Stimulated activated CD4-positive, alpha-beta T cell treated with anti-CD3 and anti-CD28 coated beads, TNF-alpha, amount 100 ng/mL, for 4 hours (primary cell): Measurements from ENCODE around the gene R3HCC1L.

Source experiments
- DNase-seq, 3 experiments: peaks; one replicate each; pipeline ENCODE4 v3.0.0-alpha.2; 2020; ENCODE audit warnings: low read depth in 3 of 3

R3HCC1L gene

DNA sequence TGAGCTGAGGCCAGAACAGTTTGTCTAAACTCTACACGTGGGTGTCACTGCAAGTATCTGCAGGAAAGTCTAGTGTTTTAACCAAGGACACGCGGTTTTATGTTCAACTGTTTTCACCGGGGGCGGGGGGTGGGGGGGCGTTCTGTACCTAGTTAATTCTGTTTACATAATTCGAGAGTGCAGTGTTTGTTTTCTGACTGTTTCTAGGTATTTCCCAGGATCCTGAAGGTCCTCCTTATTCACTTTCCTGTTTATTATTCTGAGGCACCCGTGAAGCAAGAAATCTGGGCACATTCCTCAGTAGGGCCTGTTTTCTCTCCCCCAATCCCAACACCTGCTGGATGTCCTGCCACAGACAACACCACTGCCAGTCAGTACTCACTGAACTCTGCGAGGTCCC lies 125.9 kb downstream of the R3HCC1L start:
- DNase-seq = no peak

DNA sequence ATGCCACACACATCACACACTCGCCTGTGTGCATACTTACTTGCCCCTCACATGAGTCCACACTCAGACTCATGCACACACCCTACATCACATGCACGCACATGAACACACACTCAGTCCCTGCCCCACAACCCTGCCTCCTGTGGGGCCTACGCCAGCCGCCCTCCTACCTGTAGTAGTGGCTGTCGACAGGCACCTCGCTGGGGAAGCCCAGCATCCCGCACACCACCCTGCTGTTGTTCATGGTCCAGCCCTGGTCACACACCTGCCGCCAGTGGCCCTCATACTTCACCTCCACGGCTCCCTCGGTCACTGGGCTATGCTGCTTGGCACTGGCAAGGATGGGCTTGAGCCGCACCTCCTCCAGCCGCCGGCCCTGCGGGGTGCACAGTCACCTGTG lies 126.3 kb downstream of the R3HCC1L start:
- DNase-seq = no peak

DNA sequence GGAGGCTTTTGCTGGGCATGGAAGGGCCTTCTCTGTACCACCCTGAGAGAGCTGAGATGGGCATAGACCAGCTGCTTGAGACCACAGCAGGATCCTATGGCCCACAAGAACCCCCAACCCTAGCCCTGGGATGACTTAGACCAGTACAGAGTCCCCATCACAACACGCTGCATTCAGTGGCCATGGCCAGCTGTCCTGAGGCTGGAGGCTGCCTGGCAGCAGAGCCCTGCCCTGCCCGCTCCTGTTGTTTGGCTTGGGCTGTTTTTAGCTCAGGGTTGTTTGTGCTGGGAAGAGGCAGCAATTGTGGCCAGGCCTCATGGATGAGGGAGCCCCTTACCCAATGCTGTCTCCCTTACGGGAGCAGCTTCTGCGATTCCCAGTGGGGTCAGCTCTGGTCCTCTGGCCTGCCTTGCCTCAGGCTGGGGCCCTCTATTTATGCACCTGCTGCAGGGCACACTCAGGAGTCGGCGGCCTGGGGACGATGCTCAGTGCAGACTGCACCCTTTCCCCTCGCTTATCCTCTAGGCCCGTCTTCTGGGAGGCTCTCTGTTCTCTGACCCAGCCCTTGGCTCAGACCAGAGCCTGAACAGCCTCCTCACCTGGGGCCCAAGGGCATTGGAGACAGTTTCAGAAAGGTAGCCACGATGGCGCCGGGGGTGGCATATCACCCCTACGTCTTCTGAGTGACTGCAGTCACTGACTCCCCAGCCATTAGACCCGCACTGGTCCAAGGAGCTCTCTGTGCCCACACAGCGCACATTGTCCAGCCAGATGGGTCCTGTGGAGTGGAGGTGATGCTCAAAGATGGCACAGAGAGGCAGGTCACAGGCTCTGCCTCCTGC lies 127.2 kb downstream of the R3HCC1L start:
- DNase-seq = no peak

DNA sequence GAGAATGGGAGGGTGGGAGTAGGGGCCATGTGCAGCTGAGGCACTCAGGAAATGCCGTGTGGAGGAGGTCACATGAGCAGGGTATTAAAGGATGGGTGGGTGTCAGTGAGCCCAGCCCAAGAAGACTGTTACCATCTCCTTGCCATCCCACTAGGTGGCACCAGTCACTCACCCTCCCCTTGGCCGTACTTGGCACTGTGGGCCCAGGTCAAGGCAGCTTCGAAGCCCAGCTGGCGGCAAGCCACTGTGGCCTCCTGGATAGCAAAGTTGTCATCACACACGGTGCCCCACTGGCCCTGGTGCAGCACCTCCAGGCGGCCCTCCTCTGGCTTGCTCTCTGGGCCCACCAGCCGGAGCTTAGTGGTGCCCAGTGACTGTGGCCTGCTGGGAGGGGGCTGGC lies 128.1 kb downstream of the R3HCC1L start:
- DNase-seq = no peak

DNA sequence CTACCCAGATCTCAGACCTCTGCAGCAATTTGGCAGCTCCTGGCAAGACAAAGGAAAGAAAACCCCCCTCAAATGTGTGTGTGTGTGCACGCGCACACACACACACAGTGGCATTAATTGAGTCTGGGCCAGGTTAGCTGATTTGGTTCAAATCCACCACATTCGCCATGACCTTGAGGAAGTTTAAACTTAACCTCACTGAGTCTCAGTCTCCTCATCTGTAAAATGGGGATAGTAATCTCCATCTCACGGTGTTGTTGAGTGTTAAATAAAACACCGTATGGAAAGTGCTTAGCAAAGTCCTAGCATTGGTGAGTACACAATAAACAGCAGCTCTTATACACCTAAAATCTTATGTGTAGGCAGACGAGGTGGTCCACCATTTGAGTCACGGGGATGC lies 128.6 kb downstream of the R3HCC1L start:
- no peak for DNase-seq

DNA sequence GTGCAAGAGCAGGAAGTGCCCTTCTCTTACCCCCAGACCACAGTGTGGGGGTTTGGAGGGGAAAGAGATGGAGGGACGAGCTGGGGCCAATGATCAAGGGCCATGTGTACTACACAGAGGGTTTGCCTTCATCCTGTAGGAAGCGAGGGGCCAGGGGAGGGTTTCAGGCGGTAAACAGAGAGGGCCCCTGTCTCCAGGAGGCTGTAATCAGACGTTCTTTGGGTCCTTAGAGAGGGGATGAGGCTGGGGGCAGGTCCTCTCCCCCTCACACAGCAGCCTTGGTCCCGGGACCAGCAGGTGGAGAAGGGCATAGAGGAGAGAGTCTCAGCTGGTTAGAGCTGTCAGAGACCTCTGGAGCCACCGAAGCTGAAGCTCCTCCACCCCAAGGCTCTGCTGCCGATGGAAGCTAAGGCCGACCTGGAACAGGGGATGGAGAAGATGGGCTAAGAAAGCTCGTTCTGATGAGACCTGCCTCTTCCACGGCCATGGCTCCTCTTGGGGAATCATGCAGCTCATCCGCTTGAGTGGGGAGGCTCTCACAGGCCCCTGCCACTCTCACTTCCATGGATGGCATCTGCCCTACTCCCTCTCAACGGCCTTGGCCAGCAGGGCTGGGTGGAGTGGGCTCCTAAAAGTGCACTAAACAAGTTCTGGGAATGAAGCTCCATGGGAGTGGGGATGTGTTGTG lies 130.1 kb downstream of the R3HCC1L start:
- no peak for DNase-seq

DNA sequence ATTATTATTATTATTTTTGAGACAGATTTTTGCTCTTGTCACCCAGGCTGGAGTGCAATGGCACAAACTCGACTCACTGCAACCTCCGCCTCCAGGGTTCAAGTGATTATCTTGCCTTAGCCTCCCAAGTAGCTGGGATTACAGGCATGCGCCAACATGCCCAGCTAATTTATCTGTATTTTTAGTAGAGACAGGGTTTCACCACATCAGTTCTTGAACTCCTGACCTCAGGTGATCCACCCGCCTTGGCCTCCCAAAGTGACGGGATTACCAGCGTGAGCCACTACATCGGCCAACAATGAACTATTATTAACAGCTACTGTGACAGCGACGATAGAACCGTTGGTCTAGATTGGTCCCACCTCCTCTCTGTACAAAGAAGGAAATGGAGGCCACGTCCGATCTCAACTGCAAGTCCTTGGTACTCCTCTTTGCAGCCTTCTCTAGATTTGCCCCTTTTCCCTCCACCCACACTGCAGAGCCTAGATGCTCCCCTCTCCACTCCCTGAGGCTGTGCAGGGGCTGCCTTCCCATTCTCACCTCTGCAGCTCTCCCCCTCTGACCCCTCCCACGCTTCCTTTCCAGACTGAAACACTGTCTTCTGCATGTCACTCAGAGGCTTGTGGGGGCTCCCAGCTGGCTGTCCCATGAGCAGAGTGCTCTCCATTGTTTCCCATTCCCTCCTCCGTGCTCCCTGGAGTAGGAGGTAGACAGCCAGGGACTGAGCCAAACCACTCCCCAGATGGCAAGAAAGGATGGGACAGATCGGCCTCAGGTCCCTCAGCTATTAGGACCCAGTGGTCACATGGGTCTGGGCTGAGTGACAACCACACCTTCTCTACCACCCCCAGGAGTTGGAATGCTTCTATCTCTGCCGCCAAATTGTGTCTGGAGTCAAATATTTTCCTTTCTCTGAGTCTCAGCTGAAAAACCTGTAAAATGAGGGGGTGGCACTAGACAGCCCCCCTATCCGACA lies 131.2 kb downstream of the R3HCC1L start:
- DNase-seq = no peak

DNA sequence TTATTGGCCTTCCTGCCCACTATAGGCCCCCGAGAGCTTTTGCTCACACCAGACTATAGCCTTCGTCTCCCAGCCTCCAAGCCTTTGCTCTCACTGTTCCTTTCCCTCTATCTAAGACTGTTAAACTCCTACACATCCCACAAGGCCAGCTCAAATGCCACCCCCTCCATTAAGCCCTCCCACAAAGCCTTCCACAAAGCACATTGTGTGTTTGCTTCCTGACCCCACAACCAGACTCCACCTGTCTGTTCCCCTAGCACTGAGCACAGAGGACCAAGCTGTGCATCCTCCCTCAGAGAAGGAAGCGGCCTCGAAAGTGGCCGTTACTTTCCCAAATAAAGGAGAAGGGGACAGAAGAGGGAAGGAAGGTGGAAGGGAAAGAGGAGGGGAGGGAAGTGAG lies 132.2 kb downstream of the R3HCC1L start:
- DNase-seq = no peak

DNA sequence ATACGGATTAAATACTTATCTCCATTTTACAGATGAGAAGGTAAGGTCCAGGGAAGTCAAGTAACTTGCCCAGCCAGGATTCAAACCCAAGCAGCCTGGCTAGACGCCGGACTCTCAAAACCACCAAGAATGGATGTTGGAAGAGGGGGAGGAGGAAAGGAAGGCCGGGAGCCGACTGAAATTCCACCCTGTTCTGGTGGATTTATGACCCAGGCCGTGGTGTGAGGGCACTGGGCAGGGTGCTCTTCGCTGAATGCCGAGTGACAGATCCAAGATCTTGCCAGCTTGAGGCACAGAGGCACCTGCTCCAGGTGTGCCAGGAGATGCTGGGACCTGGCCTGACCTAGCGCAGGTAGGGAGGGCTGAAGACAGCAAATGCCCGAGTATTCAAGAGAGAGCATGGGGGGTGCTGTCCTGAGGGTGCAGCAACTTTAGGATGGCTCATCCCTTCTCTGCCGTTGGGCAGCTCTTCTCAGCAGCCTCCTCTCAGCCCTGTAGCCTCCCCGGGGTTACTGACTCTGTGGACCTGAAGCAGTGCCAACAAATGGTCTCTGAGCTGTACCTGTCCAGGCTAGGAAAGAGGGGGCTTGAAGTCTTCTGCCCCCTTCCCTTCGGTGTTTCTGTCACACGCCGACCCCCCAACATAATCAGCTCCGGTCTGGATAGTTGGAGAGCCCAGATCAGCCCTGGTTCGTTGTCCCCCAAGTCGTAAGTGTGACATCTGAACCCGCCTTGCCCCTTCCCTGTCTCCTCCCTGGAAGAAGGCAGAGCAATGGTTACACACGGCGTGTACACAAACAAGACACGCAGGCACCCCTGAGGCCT lies 132.8 kb downstream of the R3HCC1L start:
- DNase-seq = no peak

DNA sequence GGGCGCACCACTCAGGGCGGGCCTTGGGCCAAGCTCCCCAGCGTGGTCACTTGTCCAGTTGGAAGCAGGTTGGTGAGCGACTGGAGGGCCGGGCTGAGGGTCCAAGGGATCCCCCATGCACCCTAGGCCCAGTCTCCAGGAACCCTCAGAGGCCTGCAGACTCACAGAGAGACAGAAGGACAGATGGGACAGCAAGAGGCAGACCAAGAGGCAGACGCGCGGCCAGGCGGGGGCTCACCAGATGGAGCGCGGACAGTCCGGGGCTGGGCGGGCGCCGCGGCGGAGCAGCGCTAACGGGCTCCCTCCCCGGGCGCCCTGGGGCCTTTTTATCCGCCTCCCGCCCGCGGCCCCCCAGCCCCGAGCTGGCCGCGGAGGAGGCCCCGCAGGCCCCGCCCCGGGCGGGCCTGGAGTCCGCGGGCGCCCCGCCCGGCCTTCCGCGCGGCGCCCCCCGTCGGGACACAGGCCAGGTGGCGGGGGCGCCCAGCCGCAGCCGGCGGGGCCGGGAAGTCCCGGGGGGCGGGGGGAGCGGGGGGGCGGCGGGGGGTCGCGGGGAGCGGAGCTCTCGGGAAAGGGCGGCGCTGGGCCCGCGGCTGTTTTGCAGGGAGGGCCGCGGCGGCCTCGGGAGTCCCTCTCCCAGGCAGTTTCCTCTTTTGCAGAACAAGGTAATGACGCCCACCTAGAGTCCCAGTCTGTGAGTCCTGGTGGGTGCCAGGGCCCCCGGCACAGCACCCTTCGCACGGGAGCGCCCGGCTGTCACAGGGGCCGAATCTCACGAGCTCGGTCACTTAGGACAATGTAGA lies 133.6 kb downstream of the R3HCC1L start, which contains the start of gene LOXL4:
Gene LOXL4, minus strand, starts transcription at position 301 of the 800 bp plus-strand sequence. CDS start 5,175 bp downstream, outside the sequence.
- no peak for DNase-seq

DNA sequence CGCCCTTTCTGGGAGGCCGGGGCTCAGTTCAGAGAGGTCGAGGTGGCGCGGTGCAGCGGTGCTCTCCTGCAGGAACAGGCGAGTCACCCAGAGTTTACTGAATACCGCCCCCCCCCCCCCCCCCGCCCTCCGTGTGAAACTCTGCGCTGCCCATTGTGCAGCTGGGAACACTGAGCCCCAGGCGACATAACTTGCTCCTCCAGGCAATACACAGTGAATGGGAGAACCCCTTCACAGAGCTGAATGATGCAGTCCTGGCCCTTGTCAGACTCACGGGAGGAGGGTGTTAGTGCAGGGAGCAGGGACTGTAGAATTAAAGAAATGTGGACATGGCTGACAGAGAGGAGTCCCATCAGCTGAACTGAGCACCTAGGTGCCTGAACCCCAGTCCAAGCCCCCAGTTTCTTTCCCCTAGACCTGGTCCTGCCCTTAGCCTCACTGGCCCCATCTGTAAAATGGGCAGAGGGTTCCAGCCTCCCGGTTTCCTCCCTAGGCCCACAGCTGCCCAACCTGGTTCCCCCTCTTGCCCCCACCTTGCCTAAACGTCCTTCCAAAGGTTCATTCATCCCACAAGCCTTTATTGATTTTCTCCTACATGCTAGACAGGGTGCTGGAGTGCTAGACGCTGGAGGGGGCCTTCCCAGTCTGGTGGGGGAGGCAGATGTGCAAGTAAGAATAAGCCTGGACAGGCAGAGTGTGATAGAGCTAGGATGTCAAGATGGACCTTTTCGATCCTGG lies 134.4 kb downstream of the R3HCC1L start:
- no peak for DNase-seq

DNA sequence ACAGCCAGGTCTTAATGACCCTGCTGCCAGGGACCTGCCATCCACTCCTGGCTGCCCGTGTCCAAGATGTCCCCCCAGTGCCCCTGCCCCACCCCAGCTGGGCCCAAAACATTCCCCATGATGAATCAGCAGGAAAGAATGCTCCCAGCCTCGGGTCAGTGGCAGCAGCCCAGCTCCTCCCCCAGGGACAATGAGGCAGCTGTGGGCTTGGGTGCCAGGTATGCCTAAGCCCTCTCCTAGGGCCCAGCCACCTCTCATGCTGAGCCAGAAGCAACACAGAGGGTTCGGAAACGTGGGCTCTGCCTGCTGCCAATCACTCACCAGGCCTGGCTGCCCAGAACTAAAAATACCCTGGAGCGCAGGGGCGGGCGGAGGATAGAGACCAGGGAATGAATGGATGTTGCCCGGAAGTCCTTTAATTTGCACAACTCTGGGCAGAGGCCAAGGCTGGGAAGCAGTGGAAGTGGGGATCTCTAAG lies 135.0 kb downstream of the R3HCC1L start:
- DNase-seq = no peak

DNA sequence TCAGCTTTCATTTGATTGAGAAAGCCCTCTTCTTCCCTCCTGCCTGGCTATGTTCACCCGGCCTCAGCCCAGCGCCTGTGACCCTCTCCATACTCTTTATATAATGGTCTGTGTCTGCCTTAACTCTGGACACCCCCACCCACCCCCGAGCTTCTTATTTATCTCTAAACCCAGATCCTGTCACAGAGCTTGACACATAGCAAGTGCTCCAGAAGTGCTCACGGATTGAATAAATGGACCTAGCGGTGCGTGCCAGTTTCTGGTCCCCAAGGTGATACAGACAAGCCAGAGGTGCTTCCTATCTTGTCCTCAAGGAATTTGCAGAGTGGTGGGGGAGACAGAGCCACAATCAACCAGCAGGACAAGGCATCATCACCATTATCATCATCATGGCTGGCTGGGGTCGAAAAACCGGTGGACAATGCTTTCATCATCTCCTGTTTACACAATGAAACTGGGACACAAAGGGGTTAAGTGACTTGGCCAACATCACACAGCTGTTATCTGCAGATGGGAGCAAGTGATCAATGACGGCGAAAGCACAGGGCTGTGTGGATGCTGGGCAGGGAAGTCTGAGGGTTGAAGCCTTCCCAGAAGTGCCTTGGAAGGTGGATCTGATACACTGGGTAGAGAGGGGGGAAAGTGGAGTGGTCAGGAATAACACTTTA lies 135.8 kb downstream of the R3HCC1L start:
- no peak for DNase-seq

DNA sequence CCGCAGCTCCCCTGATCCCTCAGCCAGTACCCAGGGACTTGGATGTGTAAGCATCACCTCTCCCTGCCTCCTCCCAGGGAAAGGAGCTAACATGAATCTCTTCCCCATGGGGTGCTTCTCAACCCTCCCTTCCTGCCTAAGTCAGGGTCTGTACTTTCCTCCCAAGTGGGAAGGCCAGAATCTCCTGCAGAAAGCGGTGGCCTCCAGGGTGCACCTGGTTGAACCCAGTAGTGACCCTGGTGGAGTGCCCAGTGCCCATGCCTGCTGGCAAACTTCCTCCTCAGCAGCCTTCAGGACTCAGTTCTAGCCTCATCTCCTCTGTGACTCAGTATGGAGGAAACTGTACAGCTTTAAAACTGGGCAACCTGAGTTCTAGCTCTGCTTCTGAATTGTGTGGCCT lies 136.3 kb downstream of the R3HCC1L start:
- DNase-seq = no peak

DNA sequence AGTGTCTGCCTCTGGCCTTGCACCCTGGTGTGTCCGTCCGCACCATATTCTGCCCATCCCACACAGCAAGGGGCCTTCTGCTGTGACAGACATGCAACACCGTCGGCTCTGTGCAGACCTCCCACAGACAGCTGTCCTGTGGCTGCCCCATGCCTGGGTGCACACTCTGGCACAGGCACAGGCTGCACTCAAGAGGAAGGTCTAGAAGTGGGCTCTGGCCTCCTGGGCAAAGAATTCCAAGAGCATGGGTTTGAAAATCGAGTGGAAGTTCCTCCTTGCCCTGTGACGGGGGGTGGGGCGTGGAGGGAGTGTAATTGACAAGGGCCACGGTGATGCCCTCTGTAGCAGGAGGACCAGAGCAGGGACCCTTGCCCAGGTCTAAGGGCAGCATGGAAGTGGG lies 137.8 kb downstream of the R3HCC1L start:
- DNase-seq = no peak

DNA sequence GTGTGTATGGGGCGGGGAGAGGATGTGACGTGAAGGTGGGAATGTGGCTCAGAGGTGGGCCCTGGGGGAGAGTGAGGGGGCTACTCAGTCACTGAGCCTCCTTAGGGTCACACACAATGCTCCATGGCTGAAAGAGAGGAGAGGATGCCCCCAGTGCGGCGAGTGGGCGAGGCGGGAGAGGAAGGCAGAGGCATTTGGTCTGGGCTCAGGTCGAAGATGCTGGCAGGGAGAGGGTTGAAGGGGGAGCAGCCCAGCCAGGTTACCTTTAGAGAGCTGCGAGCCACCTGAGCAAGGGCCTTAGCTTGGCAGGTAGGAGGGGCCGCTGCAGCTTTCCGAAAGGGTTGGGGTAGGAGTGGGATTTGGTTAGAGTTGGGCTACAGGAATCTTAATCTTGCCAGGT lies 138.2 kb downstream of the R3HCC1L start:
- DNase-seq = no peak

DNA sequence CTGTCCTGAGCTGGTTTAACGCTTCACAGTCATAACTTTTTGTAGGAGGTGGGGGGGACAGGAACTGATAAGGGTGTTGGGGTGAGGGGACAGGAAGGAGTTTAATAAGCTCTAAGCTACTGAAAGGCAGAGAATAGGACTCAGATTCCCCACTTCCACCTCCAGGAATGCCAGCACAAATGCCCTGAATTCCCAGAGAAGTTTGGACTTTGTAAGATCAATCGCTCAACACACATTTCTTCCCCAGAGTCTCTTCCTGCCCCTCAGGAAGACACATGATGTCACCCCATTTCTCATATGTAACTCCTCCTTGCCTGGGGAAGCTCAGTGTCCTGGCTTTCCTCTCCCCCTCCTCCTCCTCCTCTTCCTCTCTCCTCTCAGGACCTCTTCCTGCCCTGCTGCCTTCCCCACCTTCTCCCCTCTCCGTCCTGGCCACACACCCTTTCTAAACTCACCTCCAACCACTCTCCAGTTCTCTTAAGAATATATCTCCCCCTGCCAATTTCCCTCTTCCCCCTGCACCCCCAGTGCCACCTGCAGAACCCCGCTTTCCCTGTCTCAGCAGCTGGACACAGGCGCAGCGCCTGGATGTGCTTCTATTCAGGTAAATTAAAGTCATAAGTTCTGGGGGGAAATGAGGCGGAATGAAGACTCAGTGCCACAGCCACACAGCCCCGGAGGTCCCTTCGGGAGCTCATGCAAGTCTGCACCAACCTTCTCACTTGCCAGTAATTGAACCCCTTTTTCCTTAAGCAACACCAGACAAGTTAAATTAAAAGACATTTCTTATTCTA lies 138.8 kb downstream of the R3HCC1L start:
- DNase-seq = no peak

DNA sequence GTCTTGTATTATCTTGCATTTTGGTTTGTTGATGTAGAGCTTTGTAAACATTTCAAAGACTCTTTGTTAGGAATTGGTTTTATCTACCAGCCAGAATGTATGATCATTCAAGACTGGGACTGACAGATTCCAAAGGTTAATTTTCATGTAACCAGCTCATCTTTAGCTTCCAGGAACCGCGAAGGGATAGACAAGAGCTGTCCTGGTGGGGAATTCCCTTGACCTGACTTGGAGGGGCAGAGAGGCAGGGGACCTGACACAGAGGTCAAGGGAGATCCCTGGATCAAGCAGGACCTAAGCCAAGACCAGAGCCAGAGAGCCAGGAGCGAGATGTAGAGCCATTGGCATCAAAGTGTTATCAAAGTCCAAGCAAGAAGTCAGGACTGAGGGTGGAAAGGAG lies 140.1 kb downstream of the R3HCC1L start:
- DNase-seq = no peak
